ENCODE results near the gene RAMP3.
"Not testable (repeated sequence)": the region's sequence is repeated elsewhere in the genome, so short reads cannot be mapped to it uniquely, and the experiment has no call there.

The RAMP3 gene

DNA sequence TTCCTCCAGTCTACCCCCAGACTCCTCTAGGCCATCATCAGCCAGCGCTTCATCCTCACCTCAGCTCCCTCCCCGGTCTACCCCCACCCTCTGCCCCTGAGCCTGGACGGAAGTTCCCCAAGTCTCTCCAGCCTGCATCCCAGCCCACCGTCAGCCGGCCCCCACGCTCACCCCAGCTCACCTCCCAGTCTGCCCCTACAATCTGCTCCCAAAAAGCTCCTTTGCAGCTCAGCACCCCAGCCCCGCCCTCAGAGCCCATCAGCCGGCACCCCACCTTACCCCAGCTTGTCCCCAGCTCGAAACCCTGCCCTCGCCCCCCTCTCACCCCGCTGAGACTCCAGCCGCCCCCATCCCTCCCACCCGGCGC is 322 bp upstream of the RAMP3 start:
- H3K4me3 ChIP-seq (ENCODE audit: low read depth, low read length): peak overlapping the region; percentile 60
- peaks cover 28% of the 10 kb centered on the region for H3K27me3 ChIP-seq (ENCODE audit: control insufficient read depth, insufficient read depth, low read length)
- no peak overlapping the region for H3K27ac ChIP-seq (ENCODE audit: low read depth, low read length)
- no peaks in the 10 kb centered on the region for H3K36me3 ChIP-seq (ENCODE audit: control insufficient read depth, insufficient read depth, low read length)
- H3K9me3 ChIP-seq (ENCODE audit: control insufficient read depth, insufficient read depth, low read length): no peaks in the 10 kb centered on the region
- no peak overlapping the region for H3K9ac ChIP-seq (ENCODE audit: low read depth, low read length)
- peaks cover 6% of the 10 kb centered on the region; the same call in 1 of the 2 replicates for H3K4me1 ChIP-seq (ENCODE audit: control insufficient read depth, insufficient read depth, low read length)

DNA sequence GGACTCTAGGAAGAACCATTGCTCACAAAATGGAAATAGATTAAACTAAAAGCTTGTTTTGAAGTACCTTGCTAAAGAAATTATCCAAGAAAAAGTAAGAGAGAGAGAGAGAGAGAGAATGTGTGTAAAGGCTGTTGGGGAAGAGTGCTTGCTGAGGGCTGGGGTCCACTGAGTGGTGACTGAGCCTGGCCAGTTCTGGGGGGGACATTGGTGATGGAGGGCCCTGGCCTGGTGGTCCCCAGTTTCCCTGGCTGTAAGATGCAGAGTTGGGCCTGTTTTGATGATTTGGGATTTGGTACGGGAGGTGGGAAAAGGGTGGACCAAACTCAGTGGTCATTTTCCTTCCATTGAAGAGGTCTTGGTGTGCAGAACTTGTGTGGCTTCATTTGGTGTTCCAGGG is 880 bp downstream of the RAMP3 start:
- Histone ChIP-seq H3K4me3 (ENCODE audit: low read depth, low read length) (no peak overlapping the region), H3K9me3 (ENCODE audit: control insufficient read depth, insufficient read depth, low read length) (no peaks in the 10 kb centered on the region), H3K36me3 (ENCODE audit: control insufficient read depth, insufficient read depth, low read length) (no peaks in the 10 kb centered on the region), H3K4me1 (ENCODE audit: control insufficient read depth, insufficient read depth, low read length) (peaks cover 6% of the 10 kb centered on the region; the same call in 1 of the 2 replicates), H3K27me3 (ENCODE audit: control insufficient read depth, insufficient read depth, low read length) (peaks cover 28% of the 10 kb centered on the region), H3K9ac (ENCODE audit: low read depth, low read length) (no peak overlapping the region), H3K27ac (ENCODE audit: low read depth, low read length) (no peak overlapping the region)

DNA sequence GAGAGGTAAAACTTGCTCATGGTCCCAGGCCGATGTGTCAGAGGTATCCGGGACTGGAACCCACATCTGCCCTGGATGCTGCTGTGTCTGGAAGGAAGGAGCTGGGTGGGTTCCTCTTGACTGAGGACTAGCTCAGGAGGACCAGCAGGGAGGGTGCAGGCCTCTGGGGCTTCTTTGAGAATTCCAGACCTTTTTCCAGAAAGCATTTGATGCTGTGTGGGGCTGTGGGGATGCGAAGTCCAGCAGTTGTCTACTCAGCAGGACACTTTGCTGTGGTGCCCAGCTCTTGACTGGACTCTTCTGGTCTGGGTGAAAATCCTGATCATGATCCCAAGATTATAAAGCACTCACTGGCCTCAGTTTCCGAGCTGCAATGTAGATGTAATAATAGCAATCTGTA is 1.7 kb downstream of the RAMP3 start:
- H3K9ac ChIP-seq (ENCODE audit: low read depth, low read length): no peak overlapping the region
- H3K27ac ChIP-seq (ENCODE audit: low read depth, low read length): no peak overlapping the region
- no peak overlapping the region for H3K4me3 ChIP-seq (ENCODE audit: low read depth, low read length)
- H3K4me1 ChIP-seq (ENCODE audit: control insufficient read depth, insufficient read depth, low read length): peaks cover 6% of the 10 kb centered on the region; the same call in 1 of the 2 replicates
- H3K36me3 ChIP-seq (ENCODE audit: control insufficient read depth, insufficient read depth, low read length): no peaks in the 10 kb centered on the region
- peaks cover 28% of the 10 kb centered on the region for H3K27me3 ChIP-seq (ENCODE audit: control insufficient read depth, insufficient read depth, low read length)
- no peaks in the 10 kb centered on the region for H3K9me3 ChIP-seq (ENCODE audit: control insufficient read depth, insufficient read depth, low read length)

DNA sequence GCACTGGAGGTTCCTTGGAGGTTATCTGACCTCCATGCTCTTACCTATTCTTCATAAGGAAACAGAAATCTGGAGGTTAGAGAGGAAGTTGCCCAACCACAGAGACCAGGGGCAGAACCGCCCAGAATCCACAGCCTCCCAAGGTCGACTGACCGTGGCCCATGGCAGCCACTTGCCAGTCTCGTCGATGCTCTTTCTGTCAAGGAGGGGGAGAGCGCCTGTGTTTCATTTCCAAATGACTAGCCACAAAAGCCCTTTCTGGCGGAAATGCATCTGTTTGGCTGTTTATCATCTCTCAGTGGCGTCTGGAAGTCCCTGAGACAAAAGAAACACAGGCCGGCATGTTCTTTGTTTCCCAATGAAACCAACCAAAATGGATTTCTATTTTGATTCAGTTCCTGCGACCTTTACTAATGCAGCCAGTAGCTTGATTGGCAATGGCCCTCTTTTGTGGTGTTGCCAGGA is 2.9 kb downstream of the RAMP3 start:
- no peak overlapping the region for H3K4me3 ChIP-seq (ENCODE audit: low read depth, low read length)
- peaks cover 28% of the 10 kb centered on the region for H3K27me3 ChIP-seq (ENCODE audit: control insufficient read depth, insufficient read depth, low read length)
- H3K9me3 ChIP-seq (ENCODE audit: control insufficient read depth, insufficient read depth, low read length): no peaks in the 10 kb centered on the region
- H3K27ac ChIP-seq (ENCODE audit: low read depth, low read length): no peak overlapping the region
- H3K4me1 ChIP-seq (ENCODE audit: control insufficient read depth, insufficient read depth, low read length): peaks cover 6% of the 10 kb centered on the region; the same call in 1 of the 2 replicates
- H3K36me3 ChIP-seq (ENCODE audit: control insufficient read depth, insufficient read depth, low read length): no peaks in the 10 kb centered on the region
- H3K9ac ChIP-seq (ENCODE audit: low read depth, low read length): no peak overlapping the region

DNA sequence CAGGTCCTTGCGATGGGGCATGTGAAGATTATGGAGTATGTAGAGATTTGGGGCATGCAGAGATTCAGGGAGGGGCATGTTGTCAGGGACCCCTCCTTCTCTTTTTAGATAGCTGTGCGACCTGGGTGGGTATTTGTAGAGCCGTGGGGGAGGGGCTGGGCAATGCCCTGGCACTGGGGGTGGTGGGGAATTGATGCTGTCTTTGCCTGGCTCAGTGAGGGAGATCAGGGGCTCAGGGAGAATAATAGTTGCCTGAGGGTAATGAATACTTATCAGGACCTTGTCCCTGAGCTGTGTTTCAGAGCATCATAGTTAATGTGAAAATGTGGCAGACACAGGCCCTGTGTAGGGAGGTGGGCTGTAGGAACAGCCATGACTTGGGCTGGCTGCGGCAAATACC is 3.5 kb downstream of the RAMP3 start:
- Histone ChIP-seq H3K27me3 (ENCODE audit: control insufficient read depth, insufficient read depth, low read length) (peaks cover 28% of the 10 kb centered on the region), H3K9me3 (ENCODE audit: control insufficient read depth, insufficient read depth, low read length) (no peaks in the 10 kb centered on the region), H3K9ac (ENCODE audit: low read depth, low read length) (no peak overlapping the region), H3K4me3 (ENCODE audit: low read depth, low read length) (no peak overlapping the region), H3K4me1 (ENCODE audit: control insufficient read depth, insufficient read depth, low read length) (peaks cover 6% of the 10 kb centered on the region; the same call in 1 of the 2 replicates), H3K27ac (ENCODE audit: low read depth, low read length) (no peak overlapping the region), H3K36me3 (ENCODE audit: control insufficient read depth, insufficient read depth, low read length) (no peaks in the 10 kb centered on the region)

DNA sequence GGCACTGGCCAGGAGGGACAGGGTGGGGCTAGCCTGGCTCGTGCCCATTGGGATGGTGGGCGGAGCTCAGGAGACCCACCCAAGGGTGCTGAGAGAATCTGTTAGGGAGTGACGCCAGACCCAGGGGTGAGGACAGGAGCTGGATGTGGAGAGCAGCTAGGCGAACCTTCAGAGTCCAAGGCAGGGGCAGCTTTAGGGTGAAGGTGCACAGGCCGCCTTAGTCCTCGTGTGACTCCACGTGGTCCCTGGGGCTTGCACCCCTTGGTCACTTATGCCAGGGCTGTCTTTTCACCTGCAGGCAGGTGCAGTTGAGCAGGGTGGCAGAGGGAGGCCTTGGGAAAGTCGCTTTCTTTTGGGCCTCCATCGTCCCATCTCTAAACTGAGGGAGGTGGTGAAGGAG is 4.3 kb downstream of the RAMP3 start:
- H3K27ac ChIP-seq (ENCODE audit: low read depth, low read length): no peak overlapping the region
- H3K27me3 ChIP-seq (ENCODE audit: control insufficient read depth, insufficient read depth, low read length): peaks cover 21% of the 10 kb centered on the region
- no peak overlapping the region for H3K4me3 ChIP-seq (ENCODE audit: low read depth, low read length)
- no peak overlapping the region for H3K9ac ChIP-seq (ENCODE audit: low read depth, low read length)
- H3K9me3 ChIP-seq (ENCODE audit: control insufficient read depth, insufficient read depth, low read length): no peaks in the 10 kb centered on the region
- peaks cover 6% of the 10 kb centered on the region; the same call in 1 of the 2 replicates for H3K4me1 ChIP-seq (ENCODE audit: control insufficient read depth, insufficient read depth, low read length)
- H3K36me3 ChIP-seq (ENCODE audit: control insufficient read depth, insufficient read depth, low read length): no peaks in the 10 kb centered on the region

DNA sequence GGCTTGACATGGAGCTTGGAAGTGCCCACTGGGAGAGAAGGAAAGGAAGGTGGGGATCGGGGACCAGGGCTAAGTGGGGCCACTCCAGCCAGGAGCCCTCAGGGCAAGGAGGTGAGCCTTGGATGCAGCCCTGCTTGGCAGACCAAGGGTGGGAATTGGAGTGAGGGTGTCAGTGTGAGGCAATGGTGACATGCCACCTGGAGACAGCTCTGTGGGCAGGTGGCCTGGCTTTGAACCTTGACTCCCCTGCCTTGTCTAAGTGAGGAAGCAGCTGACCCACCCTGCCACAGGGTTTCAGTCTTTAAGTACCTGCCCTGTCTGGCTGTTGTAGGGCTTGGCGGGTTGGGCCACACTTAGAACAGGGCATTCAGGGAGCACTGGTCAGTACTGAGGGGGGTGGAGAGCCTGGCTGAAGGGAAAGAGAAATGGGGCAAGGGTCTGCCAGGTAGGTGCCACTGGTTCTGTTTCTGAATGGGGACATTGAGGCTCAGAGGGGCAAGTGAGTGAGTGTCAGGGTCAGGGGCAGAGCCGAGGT is 4.8 kb downstream of the RAMP3 start:
- no peak overlapping the region for H3K9ac ChIP-seq (ENCODE audit: low read depth, low read length)
- H3K36me3 ChIP-seq (ENCODE audit: control insufficient read depth, insufficient read depth, low read length): no peaks in the 10 kb centered on the region
- H3K9me3 ChIP-seq (ENCODE audit: control insufficient read depth, insufficient read depth, low read length): no peaks in the 10 kb centered on the region
- H3K27me3 ChIP-seq (ENCODE audit: control insufficient read depth, insufficient read depth, low read length): peaks cover 18% of the 10 kb centered on the region
- H3K4me3 ChIP-seq (ENCODE audit: low read depth, low read length): no peak overlapping the region
- peaks cover 6% of the 10 kb centered on the region; the same call in 1 of the 2 replicates for H3K4me1 ChIP-seq (ENCODE audit: control insufficient read depth, insufficient read depth, low read length)
- H3K27ac ChIP-seq (ENCODE audit: low read depth, low read length): no peak overlapping the region

DNA sequence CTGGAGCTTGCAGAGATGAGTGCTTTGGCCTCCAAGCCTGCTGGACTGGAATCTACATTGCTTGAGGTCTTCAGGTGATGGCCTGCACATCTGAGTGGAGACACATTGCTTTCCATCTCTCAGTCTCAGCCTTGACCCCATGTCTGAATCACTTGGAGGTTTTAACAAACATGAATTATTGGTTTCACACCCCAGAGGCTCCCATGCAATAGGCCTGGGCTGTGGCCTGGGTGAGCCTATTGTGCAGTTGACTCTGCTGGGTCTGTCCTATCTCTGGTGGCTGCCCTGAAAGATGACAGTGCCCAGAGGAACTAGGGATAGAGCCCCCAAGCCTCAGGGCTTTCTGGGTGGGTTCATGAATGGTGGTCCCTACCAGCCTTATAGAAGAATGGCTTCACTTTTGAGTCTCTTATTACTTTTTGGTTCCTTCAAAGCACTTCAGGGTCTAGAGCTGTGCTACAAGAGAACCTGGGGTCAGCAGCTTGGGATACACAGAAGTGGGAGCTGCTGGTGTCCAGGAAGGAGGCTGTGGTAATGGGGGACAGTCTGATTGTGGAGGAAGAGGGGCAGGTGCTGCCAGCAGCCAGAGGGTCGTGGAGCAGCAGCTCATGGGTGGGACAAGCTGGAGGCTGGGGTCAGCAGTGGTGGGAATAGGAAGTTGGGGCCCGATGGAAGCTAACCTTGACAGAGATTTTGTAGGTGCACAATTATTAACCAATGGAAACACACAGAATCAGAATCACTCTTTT is 5.5 kb downstream of the RAMP3 start:
- Histone ChIP-seq H3K27ac (ENCODE audit: low read depth, low read length) (no peak overlapping the region), H3K9me3 (ENCODE audit: control insufficient read depth, insufficient read depth, low read length) (no peaks in the 10 kb centered on the region), H3K4me1 (ENCODE audit: control insufficient read depth, insufficient read depth, low read length) (peaks cover 6% of the 10 kb centered on the region; the same call in 1 of the 2 replicates), H3K4me3 (ENCODE audit: low read depth, low read length) (no peak overlapping the region), H3K9ac (ENCODE audit: low read depth, low read length) (no peak overlapping the region), H3K27me3 (ENCODE audit: control insufficient read depth, insufficient read depth, low read length) (peaks cover 13% of the 10 kb centered on the region), H3K36me3 (ENCODE audit: control insufficient read depth, insufficient read depth, low read length) (no peaks in the 10 kb centered on the region)

DNA sequence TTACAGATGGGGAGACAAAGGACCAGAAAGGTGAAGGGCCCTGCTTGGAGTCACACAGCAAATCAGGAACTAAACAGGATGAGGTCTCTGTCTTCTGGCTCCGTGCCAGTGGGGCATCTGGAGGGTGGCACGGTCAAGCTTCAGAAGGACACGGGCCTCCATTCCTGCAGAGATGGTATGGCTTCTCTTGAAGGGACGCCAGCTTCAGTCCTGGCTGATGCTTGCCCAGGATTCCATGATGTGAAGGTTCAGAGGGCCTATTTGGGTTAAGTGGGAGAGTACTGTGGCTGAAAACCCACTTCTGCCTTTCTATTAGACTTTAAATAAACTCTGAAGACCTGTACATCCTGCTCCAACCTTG is 6.1 kb downstream of the RAMP3 start:
- H3K36me3 ChIP-seq (ENCODE audit: control insufficient read depth, insufficient read depth, low read length): no peaks in the 10 kb centered on the region
- no peaks in the 10 kb centered on the region for H3K9me3 ChIP-seq (ENCODE audit: control insufficient read depth, insufficient read depth, low read length)
- peaks cover 6% of the 10 kb centered on the region; the same call in 1 of the 2 replicates for H3K4me1 ChIP-seq (ENCODE audit: control insufficient read depth, insufficient read depth, low read length)
- no peak overlapping the region for H3K9ac ChIP-seq (ENCODE audit: low read depth, low read length)
- no peak overlapping the region for H3K27ac ChIP-seq (ENCODE audit: low read depth, low read length)
- H3K27me3 ChIP-seq (ENCODE audit: control insufficient read depth, insufficient read depth, low read length): peaks cover 7% of the 10 kb centered on the region
- no peak overlapping the region for H3K4me3 ChIP-seq (ENCODE audit: low read depth, low read length)

DNA sequence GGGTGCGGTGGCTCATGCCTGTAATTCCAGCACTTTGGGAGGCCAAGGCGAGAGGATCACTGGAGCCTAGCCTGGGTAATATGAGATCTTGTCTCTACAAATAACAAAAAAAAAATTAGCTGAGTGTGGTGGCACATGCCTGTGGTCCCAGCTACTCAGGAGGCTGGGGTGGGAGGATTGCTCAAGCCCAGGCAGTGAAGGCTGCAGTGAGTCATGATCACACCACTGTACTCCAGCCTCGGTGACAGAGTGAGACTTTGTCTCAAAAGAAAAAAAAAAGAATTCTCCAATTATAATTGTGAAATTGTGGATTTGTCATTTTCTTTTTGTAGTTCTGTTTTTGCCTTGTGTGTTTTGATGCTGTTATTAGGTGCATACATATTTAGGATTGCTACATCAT is 6.7 kb downstream of the RAMP3 start:
- H3K4me1 ChIP-seq (ENCODE audit: control insufficient read depth, insufficient read depth, low read length); H3K27ac ChIP-seq (ENCODE audit: low read depth, low read length); H3K27me3 ChIP-seq (ENCODE audit: control insufficient read depth, insufficient read depth, low read length); H3K9ac ChIP-seq (ENCODE audit: low read depth, low read length); H3K9me3 ChIP-seq (ENCODE audit: control insufficient read depth, insufficient read depth, low read length); H3K4me3 ChIP-seq (ENCODE audit: low read depth, low read length); H3K36me3 ChIP-seq (ENCODE audit: control insufficient read depth, insufficient read depth, low read length): not testable (repeated sequence)

DNA sequence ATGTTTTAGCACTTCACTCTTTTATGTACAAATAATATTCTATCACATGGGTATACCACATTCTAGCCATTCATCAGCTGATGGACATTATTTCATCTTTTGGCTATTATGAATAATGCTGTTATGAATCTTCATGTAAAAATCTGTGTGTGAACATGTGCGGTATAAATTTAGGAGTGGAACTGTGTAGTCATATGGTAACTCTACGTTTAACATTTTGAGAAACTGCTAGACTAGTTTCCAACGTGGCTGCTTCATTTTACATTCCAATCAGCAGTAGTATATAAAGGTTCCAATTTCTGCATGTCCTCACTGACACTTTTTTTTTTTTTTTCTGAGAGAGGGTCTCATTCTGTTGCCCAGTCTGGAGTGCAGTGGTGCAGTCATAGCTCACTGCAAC is 8.3 kb downstream of the RAMP3 start:
- H3K9me3 ChIP-seq (ENCODE audit: control insufficient read depth, insufficient read depth, low read length): no peaks in the 10 kb centered on the region
- no peaks in the 10 kb centered on the region for H3K27me3 ChIP-seq (ENCODE audit: control insufficient read depth, insufficient read depth, low read length)
- no peaks in the 10 kb centered on the region for H3K36me3 ChIP-seq (ENCODE audit: control insufficient read depth, insufficient read depth, low read length)
- H3K27ac ChIP-seq (ENCODE audit: low read depth, low read length): no peak overlapping the region
- H3K4me3 ChIP-seq (ENCODE audit: low read depth, low read length): no peak overlapping the region
- H3K9ac ChIP-seq (ENCODE audit: low read depth, low read length): no peak overlapping the region
- no peaks in the 10 kb centered on the region for H3K4me1 ChIP-seq (ENCODE audit: control insufficient read depth, insufficient read depth, low read length)
